Kidney (tissue), 14 donors: ENCODE data around the gene KREMEN2. TPM values are rescaled to one million over a fixed set of nuclear protein-coding genes. Genes with fewer than 3 reads are reported as not detected.

Source experiments
- DNase-seq, 5 donors: peaks; one replicate each; pipeline ENCODE4 v3.0.0-alpha.2; 2013 to 2020
- FAIRE-seq: peaks from 2 replicates; lab custom pipeline; 2012; peaks lifted over from hg19 to GRCh38; lab: Jason Lieb, UNC
- H3K27ac ChIP-seq, 2 donors: one replicate each; pipeline ENCODE4 v1.7.0; 2013; ENCODE audit warnings: low read depth in 2 of 2, low read length in 2 of 2, inconsistent platforms in 1 of 2
- H3K27me3 ChIP-seq: one replicate; pipeline ENCODE4 v1.7.1; 2013; ENCODE audit warnings: low read length, inconsistent platforms; ENCODE audit not compliant: control insufficient read depth, insufficient read depth
- H3K36me3 ChIP-seq, 3 donors: one replicate each; pipeline versions ENCODE4 v1.7.0 to v1.7.1; 2013; ENCODE audit warnings: low read length in 3 of 3, control low read depth in 1 of 3, inconsistent platforms in 1 of 3; ENCODE audit not compliant: insufficient read depth in 3 of 3, control insufficient read depth in 2 of 3
- H3K4me1 ChIP-seq, 3 donors: one replicate each; pipeline versions ENCODE4 v1.7.0 to v1.7.1; 2013; ENCODE audit warnings: low read length in 3 of 3, inconsistent platforms in 1 of 3, low read depth in 1 of 3; ENCODE audit not compliant: control insufficient read depth in 2 of 3, insufficient read depth in 2 of 3
- H3K4me3 ChIP-seq, 3 donors: one replicate each; pipeline versions ENCODE4 v1.7.0 to v1.8.1; 2013; ENCODE audit warnings: low read length in 3 of 3, control low read depth in 1 of 3, inconsistent platforms in 1 of 3
- H3K9ac ChIP-seq, 3 donors: one replicate each; pipeline versions ENCODE4 v1.7.0 to v1.7.1; 2013; ENCODE audit warnings: low read length in 3 of 3, control low read depth in 1 of 3, inconsistent platforms in 1 of 3
- H3K9me3 ChIP-seq, 3 donors: one replicate each; pipeline versions ENCODE4 v1.7.0 to v1.7.1; 2013; ENCODE audit warnings: low read length in 3 of 3, control low read depth in 1 of 3, inconsistent platforms in 1 of 3; ENCODE audit not compliant: control insufficient read depth in 2 of 3, insufficient read depth in 1 of 3
- CTCF ChIP-seq: IDR thresholded peaks from 3 replicates; pipeline ENCODE4 v1.5.1; 2012; ENCODE audit warnings: mild to moderate bottlenecking, moderate library complexity, borderline replicate concordance; ENCODE audit not compliant: insufficient read depth; ENCODE audit errors: extremely low read depth
- intact Hi-C: fragments of 100-400 bp; cut with DNase I; formaldehyde crosslinking; loops from one replicate; pipeline ENCODE4 v1.11.1; 2022
- polyA plus RNA-seq: library from polyadenylated mRNA; stranded (reverse); fragments of 350-450 nt; fragmentation: Illumina TruSeq; extraction: RNeasy Lipid Tissue Mini Kit (QIAGEN cat#74804); gene quantifications from one replicate; pipeline ENCODE4 v1.2.3, GENCODE V29; 2014; ENCODE audit warnings: low read depth, low replicate concordance; ENCODE audit not compliant: insufficient read depth
- total RNA-seq: library from RNA; stranded (reverse); fragmentation: NEBNext Ultra II Directional; extraction: Animal tissue kit (Norgen Biotek cat#: 25700); gene quantifications from one replicate; pipeline ENCODE4 v1.2.1, GENCODE V29; 2021
- donor health status: control.
- donor health status: control.
- donor health status: control.
- donor health status: control.
- donor health status: control.
- donor health status: DM: yes; HTN: yes; CAD: no.
- donor health status: Normal renal cell carcinoma (clear cell type).

Gene KREMEN2
- total and polyA plus RNA-seq, 2 donors from 2014 or later = not detected

- FAIRE-seq = no peak
- no peak for TF ChIP-seq CTCF
- Histone ChIP-seq H3K27ac (no peak within 1 kb of the TSS), H3K9ac (no peak within 1 kb of the TSS), H3K27me3 (peaks cover 5% of the 10 kb centered on the region), H3K4me3 (no peak within 1 kb of the TSS), H3K4me1 (peaks cover 0 to under 1% (median 0%) of the 10 kb centered on the region in 3 donors), H3K9me3 (no peaks in the 10 kb centered on the region), H3K36me3 (no peaks in the 10 kb centered on the region)
- DNase-seq = peak in 4 of 5 donors; percentile 77 to 83 (median 80)
- intact Hi-C loops = no loop called here
These were observed 48.8 kb downstream of the KREMEN2 start, which contains the start of gene CLDN9 for GRCh38 chr16:3012828-3013420. TSS of gene CLDN9 (plus strand) at chr16:3012923. CDS start at chr16:3013363, 440 bp downstream.

GRCh38 chr16:3013491-3013951, 49.4 kb downstream of the KREMEN2 start:
- no peak for DNase-seq
- no peak for FAIRE-seq
- H3K9ac ChIP-seq = no peak overlapping the region
- H3K27ac ChIP-seq = no peak overlapping the region
- intact Hi-C loops = no loop called here
- no peak for TF ChIP-seq CTCF
- H3K27me3 ChIP-seq = peaks cover 7% of the 10 kb centered on the region
- no peaks in the 10 kb centered on the region for H3K9me3 ChIP-seq
- no peak overlapping the region for H3K4me3 ChIP-seq
- H3K4me1 ChIP-seq = peaks cover 0 to 3% (median 0%) of the 10 kb centered on the region in 3 donors
- H3K36me3 ChIP-seq = no peaks in the 10 kb centered on the region

- no peak for TF ChIP-seq CTCF
- intact Hi-C loops = no loop called here
These were observed 50.1 kb downstream of the KREMEN2 start for GRCh38 chr16:3013998-3014690.

More at GRCh38 chr16:3013998-3014690, 50.1 kb downstream of the KREMEN2 start:
- Histone ChIP-seq H3K27ac (no peak overlapping the region), H3K9me3 (no peaks in the 10 kb centered on the region), H3K4me3 (no peak overlapping the region), H3K9ac (no peak overlapping the region), H3K4me1 (peaks cover 0 to 3% (median 0%) of the 10 kb centered on the region in 3 donors), H3K27me3 (peaks cover 7% of the 10 kb centered on the region), H3K36me3 (no peaks in the 10 kb centered on the region)
- FAIRE-seq = no peak
- DNase-seq = no peak
